ENCODE measurements around the gene PCSK2. TPM values are rescaled to one million over a fixed set of nuclear protein-coding genes. Genes with fewer than 3 reads are reported as not detected.

The PCSK2 gene
- total RNA-seq, 3 donors from 2014 or later (not counting 1 experiment from before 2014, with no cell fraction given), result not detected

DNA sequence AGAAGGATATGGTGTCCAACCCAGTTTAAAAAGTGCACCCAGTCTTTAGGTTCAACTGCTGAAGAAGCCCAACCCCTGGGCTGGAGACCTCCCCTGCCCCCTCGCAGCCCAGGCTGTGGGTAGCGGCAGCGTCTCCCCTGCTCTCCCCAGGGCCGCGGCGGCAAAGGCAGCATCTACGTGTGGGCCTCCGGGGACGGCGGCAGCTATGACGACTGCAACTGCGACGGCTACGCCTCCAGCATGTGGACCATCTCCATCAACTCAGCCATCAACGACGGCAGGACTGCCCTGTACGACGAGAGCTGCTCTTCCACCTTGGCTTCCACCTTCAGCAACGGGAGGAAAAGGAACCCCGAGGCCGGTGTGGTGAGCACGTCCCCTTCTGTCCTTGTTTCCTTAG lies 226.8 kb downstream of the PCSK2 start:
- Mint-ChIP-seq H3K27ac (no peak overlapping the region), H3K9me3 (no peaks in the 10 kb centered on the region), H3K27me3 (ENCODE audit: low read depth in 2 of 2) (peaks cover 28 to 55% of the 10 kb centered on the region in 2 donors), H3K36me3 (no peaks in the 10 kb centered on the region), H3K4me3 (no peak overlapping the region), H3K4me1 (no peaks in the 10 kb centered on the region)
- Histone ChIP-seq H3K4me3 (ENCODE audit: low read length) (no peak overlapping the region), H3K27ac (ENCODE audit: low read length) (no peak overlapping the region), H3K36me3 (ENCODE audit: control insufficient read depth, insufficient read depth, low read length) (no peaks in the 10 kb centered on the region), H3K4me1 (ENCODE audit: control insufficient read depth, insufficient read depth, low read length) (no peaks in the 10 kb centered on the region), H3K9me3 (ENCODE audit: control insufficient read depth, insufficient read depth, low read length) (no peaks in the 10 kb centered on the region), H3K27me3 (ENCODE audit: control insufficient read depth, insufficient read depth, low read length) (no peaks in the 10 kb centered on the region)
- TF ChIP-seq CTCF (IDR thresholded peaks at IDR 0.05), result no peak
- 84% methylated on average over 22 of the region's 22 CpGs for WGBS (ENCODE audit: insufficient coverage)
- ATAC-seq (no peak), DNase-seq (no peak)
- intact Hi-C loops (cut with micrococcal nuclease), result no loop called here

DNA sequence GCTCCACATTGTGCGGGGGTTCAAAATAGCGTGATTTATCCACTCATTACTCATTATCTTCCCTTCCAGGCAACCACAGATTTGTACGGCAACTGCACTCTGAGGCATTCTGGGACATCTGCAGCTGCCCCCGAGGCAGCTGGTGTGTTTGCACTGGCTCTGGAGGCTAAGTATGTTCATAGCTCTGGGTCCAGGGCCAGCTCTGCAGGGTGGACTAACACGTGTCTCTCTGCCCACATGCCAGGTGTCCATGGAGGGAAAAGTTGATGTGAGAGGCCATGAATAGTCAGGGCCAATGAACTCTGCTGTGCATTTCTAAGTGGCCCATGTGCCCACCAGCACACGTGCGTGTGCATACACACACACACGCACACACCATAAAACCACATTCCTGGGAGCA lies 229.4 kb downstream of the PCSK2 start:
- peaks cover 29 to 44% of the 10 kb centered on the region in 2 donors for H3K27me3 Mint-ChIP-seq (ENCODE audit: low read depth in 2 of 2)
- H3K4me1 Mint-ChIP-seq, result no peaks in the 10 kb centered on the region
- WGBS (ENCODE audit: insufficient coverage), result 85% methylated on average over 8 of the region's 8 CpGs
- intact Hi-C loops (cut with micrococcal nuclease), result no loop called here
- no peak overlapping the region for H3K27ac Mint-ChIP-seq
- no peaks in the 10 kb centered on the region for H3K27me3 ChIP-seq (ENCODE audit: control insufficient read depth, insufficient read depth, low read length)
- H3K27ac ChIP-seq (ENCODE audit: low read length), result no peak overlapping the region
- H3K36me3 ChIP-seq (ENCODE audit: control insufficient read depth, insufficient read depth, low read length), result no peaks in the 10 kb centered on the region
- TF ChIP-seq CTCF (IDR thresholded peaks at IDR 0.05), result no peak
- H3K9me3 Mint-ChIP-seq, result peaks cover 0 to 3% of the 10 kb centered on the region in 2 donors
- no peaks in the 10 kb centered on the region for H3K4me1 ChIP-seq (ENCODE audit: control insufficient read depth, insufficient read depth, low read length)
- H3K4me3 Mint-ChIP-seq, result no peak overlapping the region
- no peak for DNase-seq
- H3K4me3 ChIP-seq (ENCODE audit: low read length), result no peak overlapping the region
- ATAC-seq, result no peak
- H3K36me3 Mint-ChIP-seq, result no peaks in the 10 kb centered on the region
- no peaks in the 10 kb centered on the region for H3K9me3 ChIP-seq (ENCODE audit: control insufficient read depth, insufficient read depth, low read length)

GRCh38 chr20:17457079-17457478 lies 230.2 kb downstream of the PCSK2 start:
- no peak for ATAC-seq
- Histone ChIP-seq H3K4me3 (ENCODE audit: low read length) (no peak overlapping the region), H3K27me3 (ENCODE audit: control insufficient read depth, insufficient read depth, low read length) (no peaks in the 10 kb centered on the region), H3K9me3 (ENCODE audit: control insufficient read depth, insufficient read depth, low read length) (no peaks in the 10 kb centered on the region), H3K4me1 (ENCODE audit: control insufficient read depth, insufficient read depth, low read length) (no peaks in the 10 kb centered on the region), H3K27ac (ENCODE audit: low read length) (no peak overlapping the region), H3K36me3 (ENCODE audit: control insufficient read depth, insufficient read depth, low read length) (no peaks in the 10 kb centered on the region)
- H3K36me3 Mint-ChIP-seq, result no peaks in the 10 kb centered on the region
- H3K4me3 Mint-ChIP-seq, result no peak overlapping the region
- H3K27me3 Mint-ChIP-seq (ENCODE audit: low read depth in 2 of 2), result peaks cover 26 to 41% of the 10 kb centered on the region in 2 donors
- WGBS (ENCODE audit: insufficient coverage), result 94% methylated on average over 1 of the region's 1 CpG
- TF ChIP-seq CTCF (IDR thresholded peaks at IDR 0.05), result no peak
- no peak overlapping the region for H3K27ac Mint-ChIP-seq
- intact Hi-C loops (cut with micrococcal nuclease), result no loop called here
- H3K9me3 Mint-ChIP-seq, result peaks cover 0 to 3% of the 10 kb centered on the region in 2 donors
- H3K4me1 Mint-ChIP-seq, result no peaks in the 10 kb centered on the region
- DNase-seq, result no peak

DNA sequence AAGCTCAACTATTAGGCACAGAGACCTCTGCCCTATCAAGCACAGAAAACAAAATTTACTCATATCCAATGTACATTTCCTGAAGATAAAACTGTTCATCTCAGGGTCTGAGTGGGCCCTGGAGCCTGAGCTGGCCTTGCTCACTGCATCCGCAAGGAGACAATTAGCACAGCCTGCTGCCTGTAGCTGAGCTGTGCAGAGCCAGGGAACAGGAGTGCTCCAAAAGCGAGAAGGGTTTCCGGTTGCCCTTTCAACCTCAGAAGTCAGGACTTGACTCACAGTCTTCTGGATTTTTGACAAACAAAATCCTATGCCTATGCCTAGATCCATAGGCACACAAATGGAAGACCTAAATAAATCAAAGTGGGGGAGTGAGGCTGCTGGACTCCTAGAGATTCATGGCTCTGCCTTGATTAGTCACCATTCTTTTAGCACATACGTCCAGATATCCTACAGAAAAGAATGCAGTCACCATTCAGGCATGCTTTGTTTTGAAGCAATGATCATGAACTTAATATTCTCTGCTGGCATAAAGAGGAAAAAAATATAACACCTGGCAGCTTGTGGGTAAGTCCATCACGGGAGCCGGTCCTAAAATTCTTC lies 230.8 kb downstream of the PCSK2 start:
- Mint-ChIP-seq H3K27ac (no peak overlapping the region), H3K36me3 (no peaks in the 10 kb centered on the region), H3K27me3 (ENCODE audit: low read depth in 2 of 2) (peaks cover 23 to 35% of the 10 kb centered on the region in 2 donors), H3K9me3 (peaks cover 0 to 3% of the 10 kb centered on the region in 2 donors), H3K4me3 (no peak overlapping the region), H3K4me1 (no peaks in the 10 kb centered on the region)
- WGBS (ENCODE audit: insufficient coverage), result 89% methylated on average over 6 of the region's 6 CpGs
- DNase-seq (no peak), ATAC-seq (no peak)
- no peak overlapping the region for H3K27ac ChIP-seq (ENCODE audit: low read length)
- intact Hi-C loops (cut with micrococcal nuclease), result no loop called here
- no peak for TF ChIP-seq CTCF (IDR thresholded peaks at IDR 0.05)
- H3K9me3 ChIP-seq (ENCODE audit: control insufficient read depth, insufficient read depth, low read length), result no peaks in the 10 kb centered on the region
- H3K27me3 ChIP-seq (ENCODE audit: control insufficient read depth, insufficient read depth, low read length), result no peaks in the 10 kb centered on the region
- H3K4me1 ChIP-seq (ENCODE audit: control insufficient read depth, insufficient read depth, low read length), result no peaks in the 10 kb centered on the region
- no peaks in the 10 kb centered on the region for H3K36me3 ChIP-seq (ENCODE audit: control insufficient read depth, insufficient read depth, low read length)
- H3K4me3 ChIP-seq (ENCODE audit: low read length), result no peak overlapping the region
